Glutamatergic neuron (in vitro differentiated cells): ENCODE measurements around the gene NOXRED1. TPM values are rescaled to one million over a fixed set of nuclear protein-coding genes. Genes with fewer than 3 reads are reported as not detected.
A peak's percentile ranks its signal among the peaks of the same experiment; 100 is the strongest.

Experiments used
- DNase-seq: peaks from one replicate; pipeline ENCODE4 v3.0.0; 2022
- H3K27ac Mint-ChIP-seq: one replicate; pipeline ENCODE4 v1.8.0; 2020; ENCODE audit warnings: mild to moderate bottlenecking, mixed read lengths, inconsistent platforms; ENCODE audit not compliant: unreplicated experiment
- H3K27me3 Mint-ChIP-seq: one replicate; pipeline ENCODE4 v1.8.0; 2020; ENCODE audit warnings: mild to moderate bottlenecking, moderate library complexity, mixed read lengths, inconsistent platforms; ENCODE audit not compliant: unreplicated experiment
- H3K36me3 Mint-ChIP-seq: one replicate; pipeline ENCODE4 v1.8.0; 2020; ENCODE audit warnings: mild to moderate bottlenecking, mixed read lengths, inconsistent platforms; ENCODE audit not compliant: unreplicated experiment
- H3K4me1 Mint-ChIP-seq: one replicate; pipeline ENCODE4 v1.8.0; 2020; ENCODE audit warnings: mild to moderate bottlenecking, low read depth, mixed read lengths, inconsistent platforms; ENCODE audit not compliant: unreplicated experiment
- H3K4me3 Mint-ChIP-seq: one replicate; pipeline ENCODE4 v1.8.0; 2020; ENCODE audit warnings: mild to moderate bottlenecking, mixed read lengths, inconsistent platforms; ENCODE audit not compliant: unreplicated experiment
- H3K9me3 Mint-ChIP-seq: one replicate; pipeline ENCODE4 v1.8.0; 2020; ENCODE audit warnings: mild to moderate bottlenecking, moderate library complexity, mixed read lengths, inconsistent platforms; ENCODE audit not compliant: unreplicated experiment
- CTCF ChIP-seq: fragments of 200-600 bp; sonication (generic); IDR thresholded peaks from one replicate; pipeline ENCODE4 v1.5.0; 2021; ENCODE audit not compliant: partially characterized antibody, unreplicated experiment
- total RNA-seq: library from RNA; stranded (reverse); fragmentation: NEBNext Ultra II Directional; extraction: Animal tissue kit (Norgen Biotek cat#: 25700); gene quantifications from one replicate; pipeline ENCODE4 v1.2.1, GENCODE V29; 2021; ENCODE audit not compliant: unreplicated experiment

Gene NOXRED1
- total RNA-seq, 1 donor from 2014 or later = 0.69 TPM

- peaks cover 13% of the 10 kb centered on the region for H3K4me1 Mint-ChIP-seq
- TF ChIP-seq CTCF = no peak
- no peaks in the 10 kb centered on the region for H3K36me3 Mint-ChIP-seq
- peaks cover 5% of the 10 kb centered on the region for H3K9me3 Mint-ChIP-seq
- H3K4me3 Mint-ChIP-seq = peak overlapping the region; percentile 100
- no peak for DNase-seq
- H3K27me3 Mint-ChIP-seq = peaks cover 2% of the 10 kb centered on the region
- no peak overlapping the region for H3K27ac Mint-ChIP-seq
Observed at GRCh38 chr14:77455966-77456640, 32.8 kb upstream of the NOXRED1 start.

DNA sequence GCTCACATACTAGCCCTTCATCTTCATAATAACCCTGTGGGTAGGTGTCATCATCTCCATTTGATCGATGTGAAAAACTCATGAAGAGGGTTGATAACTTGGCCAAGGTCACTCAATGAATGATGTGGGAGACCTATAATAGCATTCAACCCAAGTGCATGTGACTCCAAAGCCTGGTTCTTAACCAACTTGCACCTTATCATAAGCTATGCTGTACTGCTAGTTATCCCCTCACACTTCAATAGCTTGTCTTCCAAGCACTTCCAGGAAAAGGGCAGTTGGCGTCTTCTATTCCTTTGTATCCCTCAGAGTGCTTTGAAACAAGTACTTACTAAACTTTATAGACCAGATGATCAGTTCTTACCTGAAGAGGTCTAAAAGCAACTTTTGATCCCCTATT lies 18.9 kb upstream of the NOXRED1 start:
- Mint-ChIP-seq H3K27ac (no peak overlapping the region), H3K4me3 (no peak overlapping the region), H3K36me3 (no peaks in the 10 kb centered on the region), H3K27me3 (no peaks in the 10 kb centered on the region), H3K9me3 (no peaks in the 10 kb centered on the region), H3K4me1 (no peaks in the 10 kb centered on the region)
- TF ChIP-seq CTCF = no peak
- no peak for DNase-seq

GRCh38 chr14:77439861-77440260 lies 16.5 kb upstream of the NOXRED1 start:
- Mint-ChIP-seq H3K4me3 (no peak overlapping the region), H3K27me3 (no peaks in the 10 kb centered on the region), H3K36me3 (no peaks in the 10 kb centered on the region), H3K9me3 (no peaks in the 10 kb centered on the region), H3K27ac (no peak overlapping the region), H3K4me1 (no peaks in the 10 kb centered on the region)
- no peak for TF ChIP-seq CTCF
- no peak for DNase-seq

- no peak for TF ChIP-seq CTCF
- Mint-ChIP-seq H3K36me3 (no peaks in the 10 kb centered on the region), H3K4me3 (no peak overlapping the region), H3K27ac (no peak overlapping the region), H3K4me1 (no peaks in the 10 kb centered on the region), H3K9me3 (no peaks in the 10 kb centered on the region), H3K27me3 (no peaks in the 10 kb centered on the region)
- DNase-seq = no peak
Observed at GRCh38 chr14:77438596-77438995, 15.3 kb upstream of the NOXRED1 start.

GRCh38 chr14:77436042-77436441 lies 12.7 kb upstream of the NOXRED1 start:
- Mint-ChIP-seq H3K4me3 (no peak overlapping the region), H3K9me3 (no peaks in the 10 kb centered on the region), H3K4me1 (no peaks in the 10 kb centered on the region), H3K27ac (no peak overlapping the region), H3K27me3 (peaks cover 1% of the 10 kb centered on the region), H3K36me3 (no peaks in the 10 kb centered on the region)
- DNase-seq = no peak
- no peak for TF ChIP-seq CTCF
